ENCODE data around the gene FCGR1A.
"Not testable (repeated sequence)": the region's sequence is repeated elsewhere in the genome, so short reads cannot be mapped to it uniquely, and the experiment has no call there.

FCGR1A gene

GRCh38 chr1:149778313-149778712, 4.2 kb upstream of the FCGR1A start:
- DNase-seq: not testable (repeated sequence)

GRCh38 chr1:149781413-149781984, 995 bp upstream of the FCGR1A start:
- DNase-seq: not testable (repeated sequence)

GRCh38 chr1:149783289-149783688, 795 bp downstream of the FCGR1A start:
- not testable (repeated sequence) for DNase-seq

- not testable (repeated sequence) for DNase-seq
These were observed 1.4 kb downstream of the FCGR1A start for GRCh38 chr1:149783868-149784267.

- DNase-seq: not testable (repeated sequence)
These were observed 5.4 kb downstream of the FCGR1A start for GRCh38 chr1:149787688-149788451.

- DNase-seq: peak; percentile 63
These were observed 10.0 kb downstream of the FCGR1A start for GRCh38 chr1:149792502-149792901.

- peak; percentile 61 for DNase-seq
These were observed 10.5 kb downstream of the FCGR1A start for GRCh38 chr1:149792912-149793515.

- not testable (repeated sequence) for DNase-seq
These were observed 11.4 kb downstream of the FCGR1A start for GRCh38 chr1:149793885-149794284.

GRCh38 chr1:149801628-149802027, 19.1 kb downstream of the FCGR1A start:
- DNase-seq: not testable (repeated sequence)

- not testable (repeated sequence) for DNase-seq
These were observed 22.1 kb downstream of the FCGR1A start for GRCh38 chr1:149804417-149805080.

GRCh38 chr1:149810697-149811405, 28.4 kb downstream of the FCGR1A start:
- not testable (repeated sequence) for DNase-seq

GRCh38 chr1:149811514-149811889, 29.0 kb downstream of the FCGR1A start:
- peak; percentile 29 for DNase-seq

- DNase-seq: peak; percentile 87
These were observed 29.7 kb downstream of the FCGR1A start for GRCh38 chr1:149811890-149812829.

GRCh38 chr1:149812893-149813801, 30.7 kb downstream of the FCGR1A start:
- peak; percentile 51 for DNase-seq

- DNase-seq: not testable (repeated sequence)
These were observed 37.9 kb downstream of the FCGR1A start for GRCh38 chr1:149820387-149820786.

- not testable (repeated sequence) for DNase-seq
These were observed 44.1 kb downstream of the FCGR1A start for GRCh38 chr1:149826555-149826954.

GRCh38 chr1:149831764-149832315, 49.3 kb downstream of the FCGR1A start:
- not testable (repeated sequence) for DNase-seq

GRCh38 chr1:149832316-149833126, 50.0 kb downstream of the FCGR1A start:
- not testable (repeated sequence) for DNase-seq

GRCh38 chr1:149833144-149833543, 50.6 kb downstream of the FCGR1A start:
- DNase-seq: not testable (repeated sequence)
